H9 (cell line): Measurements from ENCODE around the gene LPAR6. TPM values are rescaled to one million over a fixed set of nuclear protein-coding genes. Genes with fewer than 3 reads are reported as not detected.

Experiments
- DNase-seq: peaks from one replicate; pipeline ENCODE4 v3.0.0-alpha.2; 2017
- H2AFZ ChIP-seq: one replicate; pipeline ENCODE4 v1.6.1; 2013; ENCODE audit warnings: mild to moderate bottlenecking, low read length, control low read depth, moderate library complexity
- H2AK5ac ChIP-seq: 2 replicates; pipeline ENCODE4 v1.6.1; 2013; ENCODE audit warnings: low read length, control low read depth, mixed read lengths; ENCODE audit not compliant: insufficient read length
- H2BK120ac ChIP-seq: one replicate; pipeline ENCODE4 v1.6.1; 2013; ENCODE audit warnings: low read depth, mild to moderate bottlenecking, low read length, control low read depth, inconsistent platforms; ENCODE audit not compliant: poor library complexity, severe bottlenecking
- H2BK12ac ChIP-seq: 2 replicates; pipeline ENCODE4 v1.6.1; 2013; ENCODE audit warnings: low read length, control low read depth, mixed read lengths, low read depth; ENCODE audit not compliant: insufficient read length
- H2BK15ac ChIP-seq: 2 replicates; pipeline ENCODE4 v1.6.1; 2013; ENCODE audit warnings: low read depth, low read length, control low read depth
- H2BK20ac ChIP-seq: one replicate; pipeline ENCODE4 v1.6.1; 2013; ENCODE audit warnings: low read depth, mild to moderate bottlenecking, low read length, control low read depth, inconsistent platforms; ENCODE audit not compliant: poor library complexity, severe bottlenecking
- H2BK5ac ChIP-seq: 2 replicates; pipeline ENCODE4 v1.6.1; 2013; ENCODE audit warnings: low read length, control low read depth, mixed read lengths; ENCODE audit not compliant: insufficient read length
- H3K14ac ChIP-seq: 2 replicates; pipeline ENCODE4 v1.6.1; 2013; ENCODE audit warnings: low read length, control low read depth; ENCODE audit not compliant: insufficient read depth
- H3K18ac ChIP-seq: 2 replicates; pipeline ENCODE4 v1.6.1; 2013; ENCODE audit warnings: low read depth, mild to moderate bottlenecking, mixed read lengths, low read length, control low read depth; ENCODE audit not compliant: insufficient read length
- H3K23ac ChIP-seq: 2 replicates; pipeline ENCODE4 v1.6.1; 2013; ENCODE audit warnings: low read length, control low read depth, mixed read lengths, low read depth; ENCODE audit not compliant: insufficient read length
- H3K23me2 ChIP-seq: 2 replicates; pipeline ENCODE4 v1.6.1; 2013; ENCODE audit warnings: low read depth, mild to moderate bottlenecking, mixed read lengths, low read length, control low read depth; ENCODE audit not compliant: insufficient read length, poor library complexity, severe bottlenecking
- H3K27ac ChIP-seq: 2 replicates; pipeline ENCODE4 v1.5.1; 2013; ENCODE audit warnings: low read length, control low read depth, mixed read lengths, low read depth; ENCODE audit not compliant: insufficient read length
- H3K27me3 ChIP-seq: 2 replicates; pipeline ENCODE4 v1.6.1; 2013; ENCODE audit warnings: low read length, control low read depth, inconsistent platforms; ENCODE audit not compliant: insufficient read depth
- H3K4ac ChIP-seq: 2 replicates; pipeline ENCODE4 v1.6.1; 2013; ENCODE audit warnings: low read depth, mild to moderate bottlenecking, control low read depth, inconsistent platforms, low read length, moderate library complexity
- H3K4me1 ChIP-seq: 2 replicates; pipeline ENCODE4 v1.6.1; 2013; ENCODE audit warnings: low read length, control low read depth, inconsistent platforms; ENCODE audit not compliant: insufficient read depth
- H3K4me2 ChIP-seq: 2 replicates; pipeline ENCODE4 v1.6.1; 2013; ENCODE audit warnings: low read length, control low read depth, mixed read lengths; ENCODE audit not compliant: insufficient read length, insufficient read depth
- H3K56ac ChIP-seq: 2 replicates; pipeline ENCODE4 v1.6.1; 2013; ENCODE audit warnings: low read depth, mild to moderate bottlenecking, mixed read lengths, low read length, control low read depth; ENCODE audit not compliant: insufficient read length
- H3K79me1 ChIP-seq: 2 replicates; pipeline ENCODE4 v1.6.1; 2013; ENCODE audit warnings: low read depth, mild to moderate bottlenecking, moderate library complexity, low read length, control low read depth, inconsistent platforms; ENCODE audit not compliant: insufficient read depth, poor library complexity, severe bottlenecking
- H3K79me2 ChIP-seq: 2 replicates; pipeline ENCODE4 v1.6.1; 2013; ENCODE audit warnings: low read length, control low read depth, inconsistent platforms; ENCODE audit not compliant: insufficient read depth
- H3K9ac ChIP-seq: 2 replicates; pipeline ENCODE4 v1.6.1; 2013; ENCODE audit warnings: low read length, control low read depth, mixed read lengths; ENCODE audit not compliant: insufficient read length; ENCODE audit errors: extremely low read depth
- H3K9me3 ChIP-seq: one replicate; pipeline ENCODE4 v1.6.1; 2013; ENCODE audit warnings: low read depth, low read length, inconsistent platforms; ENCODE audit not compliant: control insufficient read depth
- H3T11ph ChIP-seq: one replicate; pipeline ENCODE4 v1.6.1; 2013; ENCODE audit warnings: mild to moderate bottlenecking, low read length, control low read depth, inconsistent platforms
- H4K20me1 ChIP-seq: one replicate; pipeline ENCODE4 v1.6.1; 2013; ENCODE audit not compliant: control insufficient read depth, insufficient read length, insufficient read depth
- H4K5ac ChIP-seq: 2 replicates; pipeline ENCODE4 v1.6.1; 2013; ENCODE audit warnings: low read depth, mild to moderate bottlenecking, mixed read lengths, low read length, control low read depth; ENCODE audit not compliant: insufficient read length
- H4K8ac ChIP-seq: replicated peaks from 2 replicates; pipeline ENCODE4 v1.6.1; 2013; ENCODE audit warnings: low read length, control low read depth, mixed read lengths, low read depth; ENCODE audit not compliant: insufficient read length
- H4K91ac ChIP-seq: 2 replicates; pipeline ENCODE4 v1.6.1; 2013; ENCODE audit warnings: low read depth, mild to moderate bottlenecking, moderate library complexity, mixed read lengths, low read length, control low read depth; ENCODE audit not compliant: insufficient read length
- H3K27ac Mint-ChIP-seq, 3 experiments: 2 replicates in 2 of 3; 3 replicates in 1 of 3; pipeline ENCODE4 v1.8.0; 2020 to 2021; ENCODE audit warnings: mixed read lengths in 3 of 3, mild to moderate bottlenecking in 1 of 3, moderate library complexity in 1 of 3
- H3K27me3 Mint-ChIP-seq: 2 replicates; pipeline ENCODE4 v1.8.0; 2021; ENCODE audit warnings: low read depth, mild to moderate bottlenecking, moderate library complexity, mixed read lengths
- H3K36me3 Mint-ChIP-seq, 3 experiments: 2 replicates in 2 of 3; 3 replicates in 1 of 3; pipeline ENCODE4 v1.8.0; 2020 to 2021; ENCODE audit warnings: low read depth in 3 of 3, mixed read lengths in 3 of 3; ENCODE audit not compliant: insufficient read depth in 1 of 3
- H3K4me1 Mint-ChIP-seq, 2 experiments: 2 replicates each; pipeline ENCODE4 v1.8.0; 2020; ENCODE audit warnings: mixed read lengths in 2 of 2
- H3K4me3 Mint-ChIP-seq, 2 experiments: 2 replicates in 1 of 2; 3 replicates in 1 of 2; pipeline ENCODE4 v1.8.0; 2020 to 2021; ENCODE audit warnings: mild to moderate bottlenecking in 2 of 2, mixed read lengths in 2 of 2, moderate library complexity in 1 of 2
- H3K9me3 Mint-ChIP-seq, 2 experiments: 2 replicates in 1 of 2; 3 replicates in 1 of 2; pipeline ENCODE4 v1.8.0; 2020; ENCODE audit warnings: mild to moderate bottlenecking in 2 of 2, mixed read lengths in 2 of 2, moderate library complexity in 1 of 2
- CTCF ChIP-seq: fragments of 200-600 bp; sonication (generic); conservative IDR thresholded peaks from 3 replicates; pipeline ENCODE4 v1.8.0; 2021; ENCODE audit warnings: antibody characterized with exemption, mild to moderate bottlenecking
- WGBS: extraction: QIAGEN DNeasy Blood & Tissue Kit; methylation state at CpG from one replicate; pipeline ENCODE4 v1.1.7; 2013; ENCODE audit warnings: missing lambda C conversion rate, low lambda C conversion rate, mixed read lengths; ENCODE audit not compliant: insufficient read length; ENCODE audit errors: extremely low coverage; 5-methylcytosine and 5-hydroxymethylcytosine counted together
- total RNA-seq: library from RNA; stranded (reverse); gene quantifications from 2 replicates; pipeline ENCODE4 v1.2.1, GENCODE V29; 2021

Gene LPAR6
- total RNA-seq, 1 experiment from 2014 or later: 4.2 TPM

- Mint-ChIP-seq H3K27me3 (no peaks in the 10 kb centered on the region), H3K4me3 (no peak overlapping the region), H3K27ac (peak overlapping the region in 2 of 3 experiments; percentile 13 to 56; a peak in 3 of 7 replicates), H3K4me1 (no peaks in the 10 kb centered on the region), H3K9me3 (no peaks in the 10 kb centered on the region), H3K36me3 (no peaks in the 10 kb centered on the region)
- H2AFZ ChIP-seq: no peak overlapping the region
- no peak overlapping the region for H4K91ac ChIP-seq
- H3K4ac ChIP-seq: no peak overlapping the region
- no peak overlapping the region for H2BK5ac ChIP-seq
- no peaks in the 10 kb centered on the region for H3K27me3 ChIP-seq
- H2BK120ac ChIP-seq: no peak overlapping the region
- no peak overlapping the region for H3K14ac ChIP-seq
- no peak overlapping the region for H3K23ac ChIP-seq
- no peaks in the 10 kb centered on the region for H3K4me1 ChIP-seq
- H4K20me1 ChIP-seq: no peaks in the 10 kb centered on the region
- no peak overlapping the region for H3T11ph ChIP-seq
- no peak overlapping the region for H2BK20ac ChIP-seq
- H3K79me1 ChIP-seq: no peaks in the 10 kb centered on the region
- no peaks in the 10 kb centered on the region for H3K9me3 ChIP-seq
- no peak overlapping the region for H3K18ac ChIP-seq
- H2BK12ac ChIP-seq: no peak overlapping the region
- no peak overlapping the region for H3K27ac ChIP-seq
- H4K8ac ChIP-seq: no peak overlapping the region
- H4K5ac ChIP-seq: no peak overlapping the region
- no CpG with 5 or more reads among the region's 8 CpGs for WGBS
- no peak overlapping the region for H3K4me2 ChIP-seq
- H3K9ac ChIP-seq: no peak overlapping the region
- H2AK5ac ChIP-seq: no peak overlapping the region
- no peaks in the 10 kb centered on the region for H3K23me2 ChIP-seq
- H3K79me2 ChIP-seq: no peaks in the 10 kb centered on the region
- no peak for TF ChIP-seq CTCF
- no peak overlapping the region for H3K56ac ChIP-seq
- no peak overlapping the region for H2BK15ac ChIP-seq
- no peak for DNase-seq
These were observed 9.0 kb downstream of the LPAR6 start for GRCh38 chr13:48403913-48404312.
